ENCODE results near the gene TPBGL.

TPBGL gene

GRCh38 chr11:75286826-75287465 is 46.4 kb downstream of the TPBGL start:
- no peak overlapping the region for H3K4me3 ChIP-seq (ENCODE audit: low read depth, low read length)
- in situ Hi-C loops (cut with HindIII; ENCODE audit: low pct_ligation_motif_present, low sequenced_read_pairs) = no loop called here
- H3K36me3 ChIP-seq (replicated peaks) = no peaks in the 10 kb centered on the region
- DNase-seq = peak; percentile 34
- H3K27me3 ChIP-seq (replicated peaks) = no peaks in the 10 kb centered on the region
- no peak overlapping the region for H3K27ac ChIP-seq
- no peak for TF ChIP-seq CTCF (IDR thresholded peaks at IDR 0.05; ENCODE audit: low read depth, low read length, missing control alignments)

- in situ Hi-C loops (cut with HindIII; ENCODE audit: low pct_ligation_motif_present, low sequenced_read_pairs) = no loop called here
- Histone ChIP-seq H3K4me3 (ENCODE audit: low read depth, low read length) (no peak overlapping the region), H3K27me3 (replicated peaks) (no peaks in the 10 kb centered on the region), H3K36me3 (replicated peaks) (no peaks in the 10 kb centered on the region), H3K27ac (no peak overlapping the region)
- DNase-seq = no peak
- TF ChIP-seq CTCF (IDR thresholded peaks at IDR 0.05; ENCODE audit: low read depth, low read length, missing control alignments) = no peak
Measured at GRCh38 chr11:75287579-75287978, 47.0 kb downstream of the TPBGL start.

GRCh38 chr11:75289511-75289760 is 48.9 kb downstream of the TPBGL start:
- no peak for DNase-seq
- H3K4me3 ChIP-seq (ENCODE audit: low read depth, low read length) = no peak overlapping the region
- H3K27ac ChIP-seq = no peak overlapping the region
- H3K36me3 ChIP-seq (replicated peaks) = no peaks in the 10 kb centered on the region
- no peak for TF ChIP-seq CTCF (IDR thresholded peaks at IDR 0.05; ENCODE audit: low read depth, low read length, missing control alignments)
- no peaks in the 10 kb centered on the region for H3K27me3 ChIP-seq (replicated peaks)
- in situ Hi-C loops (cut with HindIII; ENCODE audit: low pct_ligation_motif_present, low sequenced_read_pairs) = no loop called here

- no peaks in the 10 kb centered on the region for H3K36me3 ChIP-seq (replicated peaks)
- no peak for DNase-seq
- no peak for TF ChIP-seq CTCF (IDR thresholded peaks at IDR 0.05; ENCODE audit: low read depth, low read length, missing control alignments)
- no peak overlapping the region for H3K4me3 ChIP-seq (ENCODE audit: low read depth, low read length)
- in situ Hi-C loops (cut with HindIII; ENCODE audit: low pct_ligation_motif_present, low sequenced_read_pairs) = no loop called here
- H3K27ac ChIP-seq = no peak overlapping the region
- H3K27me3 ChIP-seq (replicated peaks) = no peaks in the 10 kb centered on the region
Measured at GRCh38 chr11:75289919-75290318, 49.3 kb downstream of the TPBGL start.

- H3K36me3 ChIP-seq (replicated peaks) = no peaks in the 10 kb centered on the region
- H3K27me3 ChIP-seq (replicated peaks) = no peaks in the 10 kb centered on the region
- H3K27ac ChIP-seq = no peak overlapping the region
- H3K4me3 ChIP-seq (ENCODE audit: low read depth, low read length) = no peak overlapping the region
- in situ Hi-C loops (cut with HindIII; ENCODE audit: low pct_ligation_motif_present, low sequenced_read_pairs) = no loop called here
- no peak for TF ChIP-seq CTCF (IDR thresholded peaks at IDR 0.05; ENCODE audit: low read depth, low read length, missing control alignments)
- DNase-seq = no peak
Measured at GRCh38 chr11:75291741-75292140, 51.2 kb downstream of the TPBGL start.

- H3K36me3 ChIP-seq (replicated peaks) = no peaks in the 10 kb centered on the region
- no peak for DNase-seq
- H3K27ac ChIP-seq = no peak overlapping the region
- in situ Hi-C loops (cut with HindIII; ENCODE audit: low pct_ligation_motif_present, low sequenced_read_pairs) = no loop called here
- no peaks in the 10 kb centered on the region for H3K27me3 ChIP-seq (replicated peaks)
- TF ChIP-seq CTCF (IDR thresholded peaks at IDR 0.05; ENCODE audit: low read depth, low read length, missing control alignments) = no peak
- no peak overlapping the region for H3K4me3 ChIP-seq (ENCODE audit: low read depth, low read length)
Measured at GRCh38 chr11:75292943-75293342, 52.4 kb downstream of the TPBGL start.
